Measurements from ENCODE around the gene TMEM247. TPM values are rescaled to one million over a fixed set of nuclear protein-coding genes. Genes with fewer than 3 reads are reported as not detected.

Gene TMEM247
- total and polyA plus RNA-seq, 2 experiments from 2014 or later, result not detected

- no peak for TF ChIP-seq EZH2phosphoT487 (IDR thresholded peaks at IDR 0.05; ENCODE audit: low read depth, severe bottlenecking, unreplicated experiment)
- TF ChIP-seq CTCF (IDR thresholded peaks at IDR 0.05; ENCODE audit: poor library complexity), result no peak
- no peak for TF ChIP-seq EZH2 (IDR thresholded peaks at IDR 0.05; ENCODE audit: borderline replicate concordance)
- no peaks in the 10 kb centered on the region for H3K79me2 ChIP-seq
- no peaks in the 10 kb centered on the region for H3K36me3 ChIP-seq (replicated peaks; ENCODE audit: insufficient read depth, low read depth)
- H4K20me1 ChIP-seq (ENCODE audit: insufficient read depth, poor library complexity, severe bottlenecking), result no peaks in the 10 kb centered on the region
- H3K9me3 ChIP-seq (ENCODE audit: low read depth), result no peaks in the 10 kb centered on the region
- no peak overlapping the region for H2AFZ ChIP-seq
- 87% methylated on average over 10 of the region's 10 CpGs for whole genome bisulfite sequencing (ENCODE audit: low lambda C conversion rate, missing lambda C conversion rate)
- H3K27ac ChIP-seq, result no peak overlapping the region
- no peak overlapping the region for H3K4me3 ChIP-seq
- H3K4me1 ChIP-seq (ENCODE audit: insufficient read depth), result peaks cover 3% of the 10 kb centered on the region
- H3K9me2 ChIP-seq (replicated peaks; ENCODE audit: insufficient read depth), result no peaks in the 10 kb centered on the region
- H3K4me2 ChIP-seq, result no peak overlapping the region
- no peak for DNase-seq (ENCODE audit: low spot score)
- no peaks in the 10 kb centered on the region for H3K27me3 ChIP-seq
Observed at GRCh38 chr2:46477925-46478324, 1.4 kb upstream of the TMEM247 start.

- no peaks in the 10 kb centered on the region for H3K79me2 ChIP-seq
- H3K27ac ChIP-seq, result no peak overlapping the region
- H3K36me3 ChIP-seq (replicated peaks; ENCODE audit: insufficient read depth, low read depth), result no peaks in the 10 kb centered on the region
- H3K9me3 ChIP-seq (ENCODE audit: low read depth), result no peaks in the 10 kb centered on the region
- H4K20me1 ChIP-seq (ENCODE audit: insufficient read depth, poor library complexity, severe bottlenecking), result no peaks in the 10 kb centered on the region
- no peak overlapping the region for H2AFZ ChIP-seq
- H3K9me2 ChIP-seq (replicated peaks; ENCODE audit: insufficient read depth), result no peaks in the 10 kb centered on the region
- peaks cover 3% of the 10 kb centered on the region for H3K4me1 ChIP-seq (ENCODE audit: insufficient read depth)
- TF ChIP-seq EZH2phosphoT487 (IDR thresholded peaks at IDR 0.05; ENCODE audit: low read depth, severe bottlenecking, unreplicated experiment), result no peak
- TF ChIP-seq CTCF (IDR thresholded peaks at IDR 0.05; ENCODE audit: poor library complexity), result no peak
- TF ChIP-seq EZH2 (IDR thresholded peaks at IDR 0.05; ENCODE audit: borderline replicate concordance), result no peak
- 91% methylated on average over 24 of the region's 24 CpGs for WGBS (ENCODE audit: low lambda C conversion rate, missing lambda C conversion rate)
- H3K4me2 ChIP-seq, result no peak overlapping the region
- no peaks in the 10 kb centered on the region for H3K27me3 ChIP-seq
- no peak overlapping the region for H3K4me3 ChIP-seq
- no peak for DNase-seq (ENCODE audit: low spot score)
Observed at GRCh38 chr2:46480562-46480961, 1.2 kb downstream of the TMEM247 start.

GRCh38 chr2:46481198-46482193 is 2.1 kb downstream of the TMEM247 start:
- peaks cover 3% of the 10 kb centered on the region for H3K4me1 ChIP-seq (ENCODE audit: insufficient read depth)
- no peak overlapping the region for H2AFZ ChIP-seq
- no peaks in the 10 kb centered on the region for H4K20me1 ChIP-seq (ENCODE audit: insufficient read depth, poor library complexity, severe bottlenecking)
- no peak overlapping the region for H3K4me3 ChIP-seq
- H3K27ac ChIP-seq, result no peak overlapping the region
- no peak overlapping the region for H3K4me2 ChIP-seq
- no peaks in the 10 kb centered on the region for H3K27me3 ChIP-seq
- WGBS (ENCODE audit: low lambda C conversion rate, missing lambda C conversion rate), result 67% methylated on average over 6 of the region's 6 CpGs
- TF ChIP-seq EZH2phosphoT487 (IDR thresholded peaks at IDR 0.05; ENCODE audit: low read depth, severe bottlenecking, unreplicated experiment), result no peak
- TF ChIP-seq CTCF (IDR thresholded peaks at IDR 0.05; ENCODE audit: poor library complexity), result no peak
- TF ChIP-seq EZH2 (IDR thresholded peaks at IDR 0.05; ENCODE audit: borderline replicate concordance), result no peak
- H3K9me3 ChIP-seq (ENCODE audit: low read depth), result no peaks in the 10 kb centered on the region
- no peaks in the 10 kb centered on the region for H3K79me2 ChIP-seq
- H3K9me2 ChIP-seq (replicated peaks; ENCODE audit: insufficient read depth), result no peaks in the 10 kb centered on the region
- peak; percentile 31 for DNase-seq (ENCODE audit: low spot score)
- no peaks in the 10 kb centered on the region for H3K36me3 ChIP-seq (replicated peaks; ENCODE audit: insufficient read depth, low read depth)
